22Rv1 (cell line): Measurements from ENCODE around the gene STRIT1.

Source experiments
- H3K27ac ChIP-seq: fragments of 450-650 bp; 2 replicates; pipeline ENCODE4 v1.5.1; 2017
- CTCF ChIP-seq: fragments of 450-650 bp; IDR thresholded peaks from 2 replicates; pipeline ENCODE4 v1.5.1; 2017; ENCODE audit warnings: mild to moderate bottlenecking
- ZFX ChIP-seq: fragments of 450-650 bp; IDR thresholded peaks from 2 replicates; pipeline ENCODE4 v1.6.1; 2017; ENCODE audit warnings: antibody characterized with exemption, borderline replicate concordance

Gene STRIT1

GRCh38 chr3:155313916-155314315 is 20.4 kb upstream of the STRIT1 start:
- TF ChIP-seq CTCF (no peak), ZFX (no peak)
- H3K27ac ChIP-seq: no peak overlapping the region

GRCh38 chr3:155313300-155313699 is 19.8 kb upstream of the STRIT1 start:
- TF ChIP-seq CTCF: no peak
- no peak for TF ChIP-seq ZFX
- H3K27ac ChIP-seq: no peak overlapping the region

GRCh38 chr3:155312781-155313180 is 19.3 kb upstream of the STRIT1 start:
- no peak for TF ChIP-seq ZFX
- no peak for TF ChIP-seq CTCF
- no peak overlapping the region for H3K27ac ChIP-seq

GRCh38 chr3:155309581-155309980 is 16.1 kb upstream of the STRIT1 start:
- TF ChIP-seq ZFX (no peak), CTCF (no peak)
- no peak overlapping the region for H3K27ac ChIP-seq

DNA sequence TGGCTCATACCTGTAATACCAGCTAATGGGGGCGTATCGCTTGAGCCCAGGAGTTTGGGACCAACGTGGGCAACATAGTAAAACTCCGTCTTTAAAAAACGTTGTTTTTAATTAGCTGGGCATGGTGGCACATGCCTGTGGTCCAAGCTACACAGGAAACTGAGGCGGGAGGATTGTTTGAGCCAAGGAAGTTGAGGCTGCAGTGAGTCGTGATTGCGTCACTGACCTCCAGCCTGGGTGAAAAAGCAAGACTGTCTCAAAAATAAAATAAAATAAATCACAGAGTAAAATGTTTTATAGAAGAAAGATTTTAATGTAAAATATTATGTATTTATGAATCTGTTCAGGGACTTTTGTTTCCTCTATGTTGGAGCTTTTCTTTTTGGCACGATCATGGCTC is 15.3 kb upstream of the STRIT1 start:
- no peak overlapping the region for H3K27ac ChIP-seq
- TF ChIP-seq ZFX (no peak), CTCF (no peak)

DNA sequence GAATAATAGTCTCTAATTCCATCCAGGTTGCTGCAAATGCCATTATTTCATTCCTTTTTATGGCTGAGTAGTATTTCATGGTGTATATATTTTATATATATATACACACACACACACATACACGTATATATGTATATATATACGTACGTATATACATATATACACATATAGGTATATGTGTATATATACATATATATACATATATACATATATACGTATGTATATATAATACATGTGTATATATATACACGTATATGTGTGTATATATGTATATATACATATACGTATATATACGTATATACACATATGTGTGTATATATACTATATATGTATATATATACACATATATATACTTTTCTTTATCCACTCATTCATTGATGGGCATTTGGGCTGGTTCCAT is 13.7 kb upstream of the STRIT1 start:
- no peak overlapping the region for H3K27ac ChIP-seq
- TF ChIP-seq ZFX (no peak), CTCF (no peak)

DNA sequence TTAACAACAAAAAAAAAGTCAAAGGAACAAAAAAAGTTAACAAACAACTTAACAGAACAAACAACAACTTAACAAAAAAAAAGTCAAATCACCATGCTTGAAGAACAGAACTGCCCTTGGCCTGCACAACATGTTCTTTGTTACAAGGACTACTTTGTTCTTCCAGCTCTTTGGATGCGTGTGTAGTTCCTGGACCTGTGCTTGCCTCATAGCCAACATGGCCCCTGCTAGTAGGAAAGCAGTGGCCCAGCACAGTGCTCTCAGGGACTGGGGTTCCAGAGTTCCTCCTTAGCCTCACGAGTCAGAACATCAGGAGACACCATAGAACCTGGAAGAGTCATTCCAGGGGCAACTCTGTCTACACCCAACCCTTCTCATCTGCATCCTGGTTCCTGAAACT is 10.9 kb upstream of the STRIT1 start:
- no peak for TF ChIP-seq ZFX
- no peak for TF ChIP-seq CTCF
- peak overlapping the region; percentile 66 for H3K27ac ChIP-seq
